ENCODE measurements around the gene BCL2L2.
"Not testable (repeated sequence)": the region's sequence is repeated elsewhere in the genome, so short reads cannot be mapped to it uniquely, and the experiment has no call there.

Gene BCL2L2

DNA sequence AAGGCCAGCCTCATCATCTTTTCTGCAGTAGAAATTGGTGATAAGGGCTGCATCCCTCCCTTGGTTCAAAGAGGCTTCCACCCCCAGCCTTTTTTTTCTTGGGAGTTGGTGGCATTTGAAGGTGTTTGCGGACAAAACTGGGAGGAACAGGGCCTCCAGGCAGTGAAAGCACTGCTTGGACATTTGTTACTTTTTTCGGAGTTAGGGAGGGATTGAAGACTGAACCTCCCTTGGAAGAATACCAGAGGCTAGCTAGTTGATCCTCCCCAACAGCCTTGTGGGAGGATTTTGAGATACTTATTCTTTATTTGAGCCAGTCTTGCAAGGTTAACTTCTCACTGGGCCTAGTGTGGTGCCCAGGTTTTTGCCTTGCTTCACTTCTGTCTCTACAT lies 17.8 kb downstream of the BCL2L2 start:
- DNase-seq (ENCODE audit: low read depth), result no peak

DNA sequence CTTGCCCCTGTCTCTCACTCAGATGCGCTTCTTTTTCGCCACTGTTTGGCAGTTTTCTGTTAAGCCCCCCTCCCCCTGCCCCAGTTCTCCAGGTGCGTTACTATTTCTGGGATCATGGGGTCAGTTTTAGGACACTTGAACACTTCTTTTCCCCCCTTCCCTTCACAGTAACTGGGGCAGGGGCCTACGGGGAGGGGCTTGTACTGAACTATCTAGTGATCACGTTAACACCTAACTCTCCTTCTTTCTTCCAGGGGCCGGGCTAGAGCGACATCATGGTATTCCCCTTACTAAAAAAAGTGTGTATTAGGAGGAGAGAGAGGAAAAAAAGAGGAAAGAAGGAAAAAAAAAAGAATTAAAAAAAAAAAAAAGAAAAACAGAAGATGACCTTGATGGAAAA lies 18.4 kb downstream of the BCL2L2 start:
- no peak for DNase-seq (ENCODE audit: low read depth)

DNA sequence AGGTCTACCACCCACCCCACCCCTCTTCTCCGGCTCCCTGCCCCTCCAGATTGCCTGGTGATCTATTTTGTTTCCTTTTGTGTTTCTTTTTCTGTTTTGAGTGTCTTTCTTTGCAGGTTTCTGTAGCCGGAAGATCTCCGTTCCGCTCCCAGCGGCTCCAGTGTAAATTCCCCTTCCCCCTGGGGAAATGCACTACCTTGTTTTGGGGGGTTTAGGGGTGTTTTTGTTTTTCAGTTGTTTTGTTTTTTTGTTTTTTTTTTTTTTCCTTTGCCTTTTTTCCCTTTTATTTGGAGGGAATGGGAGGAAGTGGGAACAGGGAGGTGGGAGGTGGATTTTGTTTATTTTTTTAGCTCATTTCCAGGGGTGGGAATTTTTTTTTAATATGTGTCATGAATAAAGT lies 19.1 kb downstream of the BCL2L2 start:
- DNase-seq (ENCODE audit: low read depth), result not testable (repeated sequence)

DNA sequence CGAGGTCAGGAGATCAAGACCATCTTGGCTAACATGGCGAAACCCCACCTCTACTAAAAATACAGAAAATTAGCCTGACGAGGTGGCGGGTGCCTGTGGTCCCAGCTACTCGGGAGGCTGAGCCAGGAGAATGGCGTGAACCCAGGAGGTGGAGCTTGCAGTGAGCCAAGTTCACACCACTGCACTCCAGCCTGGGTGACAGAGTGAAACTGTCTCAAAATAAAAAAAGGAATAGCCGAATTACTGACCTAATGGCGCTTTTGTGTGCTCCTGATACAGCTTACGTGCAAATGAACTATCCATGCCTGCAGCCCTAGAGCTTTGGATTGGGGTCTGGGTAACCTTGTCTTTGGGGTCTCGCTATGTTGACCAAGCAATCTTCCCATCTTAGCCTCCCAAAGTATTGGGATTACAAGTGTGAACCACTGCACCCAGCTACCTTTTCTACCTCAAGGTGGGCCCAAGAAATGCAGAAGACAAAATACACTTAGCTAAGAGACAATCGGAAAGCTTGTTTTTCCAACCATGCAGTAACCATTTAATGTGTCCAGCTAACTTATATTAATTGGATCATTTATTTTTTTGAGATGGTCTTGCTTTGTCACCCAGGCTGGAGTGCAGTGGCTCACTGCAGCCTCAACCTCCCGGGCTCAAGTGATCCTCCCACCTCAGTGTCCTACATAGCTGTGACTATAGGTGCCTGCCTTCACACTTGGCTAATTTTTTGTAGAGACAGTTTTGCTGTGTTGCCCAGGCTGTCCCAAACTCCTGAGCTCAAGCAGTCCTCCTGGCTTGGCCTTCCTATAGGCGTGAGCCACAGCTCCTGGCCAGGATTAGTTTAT lies 20.1 kb downstream of the BCL2L2 start:
- DNase-seq (ENCODE audit: low read depth), result no peak

DNA sequence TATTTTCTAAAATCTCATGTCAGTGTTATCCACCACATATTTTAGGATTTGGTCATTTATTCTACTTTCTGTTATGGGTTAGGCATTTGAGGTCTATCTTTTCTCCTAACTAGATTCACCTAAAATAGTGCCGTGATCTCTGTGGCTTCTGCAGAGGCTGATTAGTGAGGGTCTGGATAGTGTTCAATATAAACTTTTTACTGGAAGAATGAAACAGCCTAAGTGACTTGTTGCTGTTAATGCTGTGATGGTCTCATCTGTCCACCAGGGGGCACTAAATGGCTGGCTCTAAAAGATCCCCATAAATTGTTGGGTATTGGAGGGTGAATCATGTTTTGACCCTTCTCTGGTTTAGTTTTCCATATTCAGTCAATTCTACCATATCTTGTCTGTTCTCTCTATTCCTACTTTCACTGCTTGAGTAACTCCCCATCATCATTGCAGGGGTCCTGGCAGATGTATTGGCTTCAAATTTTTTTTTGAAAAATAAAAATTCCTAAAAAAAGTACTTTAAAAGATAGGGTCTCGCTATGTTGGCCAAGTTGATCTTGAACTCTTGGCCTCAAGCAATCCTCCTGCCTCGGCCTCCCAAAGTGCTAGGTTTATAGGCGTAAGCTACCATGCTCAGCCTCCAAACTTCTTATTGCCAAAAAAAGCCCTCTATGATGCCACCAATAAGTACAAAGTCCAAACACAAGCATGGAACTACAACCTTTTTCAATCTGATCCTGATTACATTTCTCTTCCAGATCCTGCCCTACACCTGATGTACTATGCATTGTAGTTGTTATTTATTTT lies 21.5 kb downstream of the BCL2L2 start:
- no peak for DNase-seq (ENCODE audit: low read depth)

DNA sequence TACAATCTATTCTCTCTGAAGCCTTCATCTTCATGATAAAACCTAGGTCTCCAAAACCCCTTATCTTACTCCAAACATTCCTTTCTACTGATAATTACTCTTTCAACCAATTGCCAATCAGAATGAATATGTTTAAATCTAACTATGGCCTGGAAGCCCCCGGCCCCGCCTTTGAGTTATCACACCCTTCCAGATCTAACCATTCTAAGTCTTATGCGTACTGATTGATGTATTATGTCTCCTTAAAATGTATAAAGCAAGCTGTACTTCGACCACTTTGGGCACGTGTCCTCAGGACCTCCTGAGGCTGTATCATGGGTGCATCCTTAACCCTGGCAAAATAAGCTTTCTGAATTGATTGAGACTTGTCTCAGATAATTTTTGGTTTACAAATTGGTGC lies 29.0 kb downstream of the BCL2L2 start:
- DNase-seq (ENCODE audit: low read depth), result no peak

DNA sequence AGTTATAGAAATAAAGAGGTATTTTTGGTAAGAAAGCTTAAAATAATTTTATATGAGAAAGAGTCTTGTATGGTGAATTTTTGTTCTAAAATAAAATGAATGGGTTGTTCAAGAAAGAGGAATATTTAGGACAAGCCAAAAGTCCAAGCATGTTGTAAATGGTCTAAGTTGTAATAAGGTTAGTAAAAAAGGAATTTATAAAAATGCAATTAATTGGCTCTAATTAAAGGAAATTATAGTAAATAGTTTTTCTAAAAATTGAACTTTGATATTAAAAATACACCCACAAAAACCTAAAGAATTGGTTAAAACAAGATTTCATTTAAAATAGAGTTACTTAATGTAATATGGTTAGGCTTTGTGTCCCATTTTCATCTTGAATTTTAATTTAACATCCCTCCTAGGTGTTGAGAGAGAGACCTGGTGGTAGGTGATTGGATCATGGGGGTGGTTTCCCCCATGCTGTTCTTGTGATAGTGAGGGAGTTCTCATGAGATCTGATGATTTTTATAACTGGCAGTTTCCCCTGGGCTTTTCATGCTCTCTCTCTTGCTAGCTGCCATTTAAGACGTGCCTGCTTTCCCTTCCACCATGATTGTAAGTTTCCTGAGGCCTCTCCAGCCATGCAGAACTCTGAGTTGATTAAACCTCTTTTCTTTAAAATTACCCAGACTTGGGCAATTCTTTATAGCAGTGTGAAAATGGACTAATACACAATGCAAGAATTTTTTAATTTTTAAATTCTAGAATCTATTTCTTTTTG lies 33.1 kb downstream of the BCL2L2 start:
- DNase-seq (ENCODE audit: low read depth), result no peak

DNA sequence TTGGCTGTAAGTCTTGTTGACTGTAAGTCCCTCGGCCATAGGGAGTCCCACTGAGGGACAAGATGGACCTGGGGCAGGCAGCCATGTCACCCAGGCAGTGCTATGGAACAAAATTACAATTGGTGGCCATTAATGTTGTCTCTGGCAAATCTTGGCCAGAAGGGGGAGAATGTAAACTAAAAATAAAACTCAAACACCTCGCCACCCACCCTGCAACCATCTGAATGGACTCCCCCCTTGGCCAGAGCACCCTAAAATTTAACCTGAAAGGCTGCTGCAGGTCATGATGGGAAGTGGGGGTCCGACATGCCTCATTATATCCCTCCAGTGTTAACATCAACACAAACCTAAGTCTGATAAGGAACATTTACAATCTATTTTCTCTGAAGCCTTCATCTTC lies 37.8 kb downstream of the BCL2L2 start:
- no peak for DNase-seq (ENCODE audit: low read depth)

DNA sequence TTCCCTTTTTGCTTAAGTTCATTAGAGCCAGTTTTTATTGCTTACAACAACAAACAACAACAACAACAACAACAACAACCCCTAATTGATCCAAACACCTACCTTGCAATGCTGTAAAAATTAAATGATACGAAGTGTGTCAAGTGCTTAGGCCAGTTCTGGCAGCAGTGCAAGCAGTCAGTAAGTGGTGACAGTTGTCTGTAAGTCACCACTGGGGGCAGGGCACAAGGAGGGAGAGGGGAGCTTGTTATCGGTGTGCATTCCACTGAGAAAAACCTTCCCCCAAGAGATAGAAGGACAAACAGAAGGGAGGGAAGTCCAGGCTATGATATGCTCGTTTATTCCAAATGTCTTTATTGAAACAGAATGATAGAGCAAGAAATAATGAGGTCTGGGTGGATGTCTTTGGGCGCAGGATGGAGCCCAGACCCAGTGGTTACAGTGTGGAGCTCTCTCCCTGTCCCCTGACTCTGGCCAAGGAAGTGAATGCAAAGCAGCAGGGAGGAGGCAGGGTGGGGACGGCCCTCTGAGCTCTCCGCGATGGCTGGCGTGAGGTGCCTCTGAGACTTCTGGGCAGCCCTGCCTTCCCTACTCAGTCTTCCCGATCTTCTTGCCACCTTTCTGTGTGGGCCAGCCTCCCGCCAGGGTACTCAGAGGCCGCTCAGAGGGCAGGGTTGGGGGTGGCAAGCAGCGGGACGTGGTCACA lies 39.5 kb downstream of the BCL2L2 start:
- no peak for DNase-seq (ENCODE audit: low read depth)

DNA sequence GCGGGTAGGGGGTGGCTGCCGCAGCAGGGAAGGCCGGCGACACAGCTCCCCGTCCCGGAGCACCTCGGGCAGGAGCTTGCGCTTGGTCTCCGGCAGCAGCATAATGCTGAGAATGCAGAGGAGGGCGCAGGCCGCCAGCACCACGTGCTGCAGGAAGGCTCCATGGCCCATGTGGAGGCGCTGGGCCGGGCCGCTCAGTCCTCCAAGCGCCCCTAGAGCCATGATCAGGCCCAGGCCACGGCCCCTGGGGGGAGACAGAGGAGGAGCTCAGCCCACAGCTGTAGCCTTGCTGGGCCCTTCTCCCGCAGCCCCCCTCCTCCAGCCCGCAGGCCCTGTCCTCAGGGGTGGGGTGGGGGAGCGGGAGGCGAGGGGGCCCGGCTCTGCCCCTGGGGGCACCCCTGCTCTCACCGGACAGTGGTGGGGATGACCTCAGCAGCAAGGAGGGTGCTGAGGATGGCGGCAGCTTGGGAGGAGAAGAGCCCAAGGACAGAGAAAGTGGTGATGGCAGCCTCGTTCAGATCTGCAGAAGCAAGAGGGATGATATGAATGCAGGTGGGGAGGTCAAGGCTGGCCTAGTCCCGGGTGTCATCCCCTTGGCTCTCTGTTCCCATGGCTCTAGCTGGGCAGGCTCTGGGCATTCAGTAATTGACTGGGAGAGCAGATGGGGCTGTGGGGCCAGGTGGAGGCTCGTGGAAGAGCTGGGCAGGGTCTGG lies 40.2 kb downstream of the BCL2L2 start:
- no peak for DNase-seq (ENCODE audit: low read depth)

DNA sequence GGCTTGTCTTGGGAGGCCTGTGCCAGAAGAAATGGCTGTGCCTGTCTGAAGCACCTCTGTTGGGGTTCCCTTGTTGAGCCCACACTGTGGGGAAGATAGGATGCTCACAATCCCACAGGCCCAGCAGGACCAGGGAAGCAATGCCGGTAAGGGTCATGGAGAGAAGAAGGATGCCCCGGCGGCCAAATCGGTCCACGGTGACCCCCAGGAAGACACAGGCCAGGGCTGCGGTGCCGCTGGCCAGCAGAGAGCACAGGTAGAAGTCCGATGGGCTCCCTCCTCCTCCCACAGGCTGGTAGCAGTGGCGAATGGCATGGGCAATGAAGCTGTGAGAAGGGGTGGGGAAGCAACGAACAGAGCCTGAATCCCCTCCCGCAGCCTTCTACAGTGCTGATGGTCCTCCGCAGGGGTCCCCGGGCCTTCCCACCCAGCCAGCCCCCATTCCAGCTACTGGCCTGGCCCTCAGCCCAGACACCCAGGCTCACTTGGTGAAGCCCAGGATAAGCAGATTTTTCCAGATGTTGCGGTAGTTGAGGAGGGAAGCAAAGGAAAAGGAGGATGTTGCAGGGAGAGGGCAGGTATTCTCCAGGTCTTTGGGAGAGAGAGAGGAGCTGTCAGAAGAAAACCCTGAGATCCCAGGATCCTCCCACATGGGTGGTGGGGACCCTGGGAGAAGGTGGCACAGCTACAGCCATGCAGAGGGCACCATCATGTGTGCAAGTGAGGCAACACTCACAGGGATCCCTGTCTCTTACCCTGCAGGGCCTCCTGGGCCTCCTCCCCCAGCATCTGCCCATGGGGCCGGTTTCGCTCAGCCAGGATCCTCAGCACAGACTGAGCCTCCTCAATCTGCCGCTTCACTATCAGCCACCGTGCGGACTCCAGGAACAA lies 41.0 kb downstream of the BCL2L2 start:
- DNase-seq (ENCODE audit: low read depth), result no peak

DNA sequence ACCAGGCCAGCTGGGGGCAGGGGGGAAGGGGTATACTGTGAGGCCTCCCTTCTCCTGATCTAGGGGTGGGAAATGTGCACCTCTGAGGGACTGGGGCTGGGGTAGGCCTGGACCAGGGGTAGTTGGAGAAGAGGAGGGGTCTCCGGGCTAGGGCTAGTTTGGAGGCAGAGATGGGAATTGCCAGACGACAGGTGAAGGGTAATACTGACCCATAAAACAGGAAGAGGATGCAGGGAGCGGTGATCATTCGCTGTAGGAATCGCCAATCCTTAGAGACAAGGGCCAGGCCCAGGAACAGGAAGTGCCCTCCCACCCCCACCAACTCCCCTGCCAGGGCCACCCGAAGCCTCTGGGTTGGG lies 41.6 kb downstream of the BCL2L2 start:
- DNase-seq (ENCODE audit: low read depth), result no peak

DNA sequence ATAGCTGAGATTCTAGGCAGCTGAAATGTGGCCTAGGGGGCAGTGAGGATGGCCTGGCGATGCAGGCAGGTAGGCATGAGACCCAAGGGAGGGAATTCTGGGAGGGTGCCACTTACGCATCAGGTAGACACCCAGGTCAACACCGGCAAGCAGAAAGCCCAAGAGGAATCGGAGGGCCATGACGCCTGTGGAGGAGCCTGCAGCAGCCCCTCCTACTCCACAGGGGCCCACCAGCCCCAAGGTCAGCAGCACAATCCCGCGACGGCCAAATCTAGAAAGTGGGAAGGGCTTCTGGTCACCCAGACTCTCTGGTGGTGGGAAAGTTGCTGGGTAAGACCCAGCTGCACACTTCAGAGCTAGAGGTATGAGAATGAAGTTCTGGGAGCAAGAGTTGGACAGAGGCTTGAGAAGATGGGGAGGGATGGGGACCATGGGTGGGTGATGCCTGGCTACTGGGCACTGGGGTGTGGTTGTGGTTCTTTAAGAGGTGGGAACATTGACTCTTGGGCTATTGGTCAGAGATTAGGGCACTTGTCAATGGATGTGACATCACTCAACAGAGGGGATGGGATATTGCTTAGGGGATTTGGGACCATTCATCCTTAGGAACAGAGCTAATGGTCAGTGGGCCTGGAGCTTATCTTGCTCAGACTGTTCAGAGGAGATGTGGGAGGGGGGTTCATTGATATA lies 42.7 kb downstream of the BCL2L2 start:
- DNase-seq (ENCODE audit: low read depth), result no peak

DNA sequence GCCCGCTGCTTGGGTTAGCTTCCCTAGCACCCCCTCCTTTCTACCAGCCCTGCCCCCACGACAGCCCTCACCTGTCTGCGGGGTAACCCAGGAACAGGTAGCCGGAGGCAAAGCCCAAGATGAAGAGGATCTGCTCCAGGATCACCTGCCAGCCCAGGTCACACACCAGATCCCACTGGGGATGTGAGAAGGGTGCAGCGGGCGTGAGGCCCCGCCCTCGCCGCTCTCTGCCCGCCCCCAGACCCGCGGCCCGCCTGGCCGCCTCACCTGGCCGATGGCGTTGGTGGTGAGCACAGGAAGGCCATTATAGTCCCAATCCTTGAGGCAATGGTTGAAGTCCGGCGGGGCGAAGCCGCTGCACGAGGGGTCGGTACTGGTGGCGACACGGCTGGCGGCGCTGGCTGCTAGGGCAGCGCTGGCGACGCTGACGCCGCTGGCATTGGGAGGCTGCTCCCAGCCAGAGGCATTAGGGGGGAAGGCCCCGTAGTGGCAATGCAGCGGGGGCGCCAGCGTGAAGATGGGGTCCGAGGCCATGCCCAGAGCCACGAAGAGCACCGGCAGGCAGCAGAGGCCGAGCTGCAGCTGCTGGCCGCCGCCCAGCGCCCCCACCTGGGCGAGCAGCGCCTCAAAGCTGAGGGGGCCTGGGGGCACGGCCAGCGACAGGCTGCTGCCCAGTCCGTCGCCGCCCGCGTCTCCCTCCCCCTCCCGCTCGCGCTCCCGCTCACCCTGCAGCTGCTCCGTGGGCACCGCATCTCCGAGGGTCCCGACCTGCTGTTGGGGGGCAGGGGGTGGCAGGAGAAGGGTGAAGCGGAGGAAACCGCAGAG lies 45.3 kb downstream of the BCL2L2 start:
- no peak for DNase-seq (ENCODE audit: low read depth)

DNA sequence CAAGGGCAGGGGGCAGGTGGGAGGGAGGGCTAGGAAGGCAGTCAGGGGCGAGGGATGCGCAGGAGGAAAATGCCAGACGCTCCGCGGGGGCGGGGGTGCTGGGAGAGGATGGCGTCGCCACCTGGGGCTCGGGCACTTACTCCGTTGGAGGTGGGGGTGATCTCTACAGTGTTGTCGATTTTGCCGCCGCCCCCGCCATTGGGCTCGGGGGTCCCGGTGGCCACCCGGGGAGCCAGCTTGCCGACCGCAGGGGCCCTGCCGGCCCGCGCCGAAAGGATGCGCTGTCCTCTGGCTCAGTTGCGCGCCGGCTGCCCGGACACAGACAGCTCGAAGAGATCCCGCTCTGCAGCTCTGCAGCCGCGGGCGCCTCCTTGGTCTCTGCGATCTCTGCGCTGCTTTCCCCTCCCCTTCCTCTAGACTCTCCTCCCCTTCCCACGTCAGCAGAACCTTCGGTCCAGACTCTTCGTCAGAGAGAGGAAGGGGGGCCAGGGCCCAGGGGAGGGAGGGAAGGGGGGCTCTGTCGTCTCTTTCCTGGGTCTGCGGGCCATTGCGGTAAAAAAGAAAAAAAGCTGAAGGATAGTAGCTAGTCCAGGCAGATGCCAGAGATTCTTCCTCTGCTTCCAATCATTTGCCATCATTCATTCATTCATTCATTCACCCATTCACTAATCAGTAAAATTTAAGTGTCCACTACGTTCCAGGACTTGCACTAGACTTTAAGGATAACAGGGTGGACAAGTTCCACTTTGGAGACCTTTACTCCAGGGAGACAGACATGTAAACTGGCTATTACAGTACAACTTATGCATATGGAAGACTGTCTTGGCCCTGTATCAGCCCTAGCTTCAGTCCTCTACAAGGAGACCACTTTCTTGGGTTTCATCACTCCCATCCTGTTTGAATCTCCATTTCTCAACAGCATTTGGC lies 46.1 kb downstream of the BCL2L2 start, which contains the start of gene SLC22A17:
TSS of gene SLC22A17 (minus strand) at position 382 of the 927 bp plus-strand sequence.
- DNase-seq (ENCODE audit: low read depth), result peak; percentile 63

DNA sequence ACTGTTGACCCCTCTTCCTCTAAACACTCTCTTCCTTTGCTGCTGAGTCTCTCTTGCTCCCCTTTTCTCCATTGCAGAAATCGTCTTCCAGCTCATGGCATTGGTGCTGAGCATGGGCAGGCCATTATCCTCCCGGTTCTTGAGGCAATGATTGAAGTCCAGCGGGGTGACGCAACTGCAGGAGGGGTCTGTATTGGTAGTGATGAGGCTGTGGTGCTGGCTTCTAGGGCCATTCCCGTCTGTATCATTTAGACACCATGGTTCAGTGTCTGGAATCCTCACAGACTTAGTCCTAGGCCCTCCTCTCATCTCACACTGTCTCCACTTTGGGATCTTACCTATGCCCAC lies 46.8 kb downstream of the BCL2L2 start:
- no peak for DNase-seq (ENCODE audit: low read depth)

DNA sequence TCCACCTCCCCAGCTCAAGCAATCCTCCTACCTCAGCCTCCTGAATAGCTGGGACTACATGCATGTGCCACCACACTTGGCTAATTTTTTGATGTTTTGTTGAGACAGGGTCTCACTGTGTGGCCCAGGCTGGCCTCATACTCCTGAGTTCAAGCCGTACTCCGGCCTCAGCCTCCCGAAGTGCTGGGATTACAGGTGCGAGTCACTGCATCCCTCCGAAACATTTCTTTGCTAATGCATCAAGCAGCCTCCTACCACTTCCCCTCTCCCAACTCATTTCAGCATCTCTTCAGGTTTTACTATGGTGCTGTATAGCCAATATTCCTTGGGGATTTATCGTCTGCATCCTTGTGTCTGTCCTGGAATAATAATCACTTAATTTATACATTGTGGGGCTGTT lies 48.4 kb downstream of the BCL2L2 start:
- no peak for DNase-seq (ENCODE audit: low read depth)

Measured in non-pigmented ciliary epithelial cell (primary cell).